Endothelial cell of umbilical vein (primary cell): ENCODE measurements around the gene ARFGEF3. TPM values are rescaled to one million over a fixed set of nuclear protein-coding genes. Genes with fewer than 3 reads are reported as not detected.

Experiments
- BruUV-seq: library from RNA; stranded (reverse); fragments of 400-500 nt; replicated peaks from 2 replicates; lab custom pipeline; 2021; lab: Mats Ljungman, UMichigan
- CTCF ChIA-PET: fragments of 300-600, 350-600 bp; sonication (Branson Sonifier 250); formaldehyde crosslinking; loops from one replicate; lab custom pipeline; 2021; ENCODE audit warnings: antibody characterized with exemption, inconsistent platforms; lab: Charles Lee
- POLR2A ChIA-PET: fragments of 300-600, 350-600 bp; sonication (Branson Sonifier 250); formaldehyde crosslinking; loops from one replicate; lab custom pipeline; 2021; ENCODE audit warnings: antibody characterized with exemption, inconsistent platforms; lab: Charles Lee
- DNase-seq: peaks from one replicate; pipeline ENCODE4 v3.0.0-alpha.2; 2011; ENCODE audit warnings: low read depth, low spot score
- FAIRE-seq: peaks from 2 replicates; lab custom pipeline; 2011; peaks lifted over from hg19 to GRCh38; lab: Jason Lieb, UNC
- H2AFZ ChIP-seq: 2 replicates; pipeline ENCODE4 v1.6.0; 2012; ENCODE audit warnings: low read depth, low read length, control low read depth, inconsistent platforms
- H3K27ac ChIP-seq: 2 replicates; pipeline ENCODE4 v1.5.1; 2011; ENCODE audit warnings: low read depth, mild to moderate bottlenecking, control low read depth, low read length, moderate library complexity; ENCODE audit not compliant: insufficient read depth
- H3K27me3 ChIP-seq, 2 experiments: 2 replicates each; pipeline versions ENCODE4 v1.6.0 to v1.6.1; 2011; ENCODE audit warnings: low read length in 2 of 2, mixed read lengths in 1 of 2; ENCODE audit not compliant: control insufficient read depth in 2 of 2, insufficient read depth in 2 of 2
- H3K36me3 ChIP-seq, 2 experiments: 2 replicates in 1 of 2; 3 replicates in 1 of 2; pipeline ENCODE4 v1.5.1; 2011; ENCODE audit warnings: low read length in 2 of 2, mild to moderate bottlenecking in 1 of 2, moderate library complexity in 1 of 2; ENCODE audit not compliant: control insufficient read depth in 2 of 2, insufficient read depth in 2 of 2; ENCODE audit errors: extremely low read depth in 1 of 2
- H3K4me1 ChIP-seq: 3 replicates; pipeline ENCODE4 v1.5.1; 2011; ENCODE audit warnings: mild to moderate bottlenecking, low read length; ENCODE audit not compliant: control insufficient read depth, insufficient read depth; ENCODE audit errors: extremely low read depth
- H3K4me2 ChIP-seq: 2 replicates; pipeline ENCODE4 v1.6.1; 2011; ENCODE audit warnings: low read length, control low read depth, mixed read lengths; ENCODE audit not compliant: insufficient read depth
- H3K4me3 ChIP-seq, 3 experiments: fragments of 200-600 bp in 1 of 3; sonication (generic), shearing (Covaris generic) in 1 of 3; replicated peaks in 1 of 3; 2 replicates each; pipeline ENCODE4 v1.5.1; 2011 to 2016; ENCODE audit warnings: control low read depth in 3 of 3, low read length in 3 of 3, mild to moderate bottlenecking in 2 of 3, inconsistent platforms in 1 of 3, low read depth in 1 of 3, moderate library complexity in 1 of 3; ENCODE audit not compliant: insufficient read depth in 1 of 3
- H3K79me2 ChIP-seq: 2 replicates; pipeline ENCODE4 v1.6.0; 2012; ENCODE audit warnings: low read length, inconsistent platforms; ENCODE audit not compliant: control insufficient read depth, insufficient read depth
- H3K9ac ChIP-seq: replicated peaks from 2 replicates; pipeline ENCODE3; 2011; ENCODE audit warnings: low read length, control low read depth; ENCODE audit not compliant: insufficient read depth; ENCODE audit errors: extremely low read depth
- H3K9me1 ChIP-seq: replicated peaks from 3 replicates; pipeline ENCODE4 v1.6.0; 2011; ENCODE audit warnings: mild to moderate bottlenecking, low read length; ENCODE audit not compliant: control insufficient read depth, insufficient read depth; ENCODE audit errors: extremely low read depth
- H3K9me3 ChIP-seq: replicated peaks from 2 replicates; pipeline ENCODE4 v1.5.1; 2012; ENCODE audit warnings: low read length, inconsistent platforms; ENCODE audit not compliant: control insufficient read depth, insufficient read depth
- H4K20me1 ChIP-seq: replicated peaks from 2 replicates; pipeline ENCODE3; 2011; ENCODE audit warnings: mild to moderate bottlenecking, low read length; ENCODE audit not compliant: control insufficient read depth, insufficient read depth; ENCODE audit errors: extremely low read depth
- CTCF ChIP-seq, 2 donors: IDR thresholded peaks; 1 replicate in 1 of 2; 2 replicates in 1 of 2; pipeline ENCODE4 v1.5.1; 2011; ENCODE audit warnings: low read length in 2 of 2, mild to moderate bottlenecking in 2 of 2, moderate library complexity in 2 of 2, control low read depth in 1 of 2, inconsistent platforms in 1 of 2, low read depth in 1 of 2; ENCODE audit not compliant: insufficient read depth in 1 of 2; ENCODE audit errors: extremely low read depth in 1 of 2
- EZH2 ChIP-seq: IDR thresholded peaks from 2 replicates; pipeline ENCODE4 v1.6.1; 2012; ENCODE audit warnings: borderline replicate concordance, low read depth, mild to moderate bottlenecking, moderate library complexity, low read length, inconsistent platforms; ENCODE audit not compliant: severe bottlenecking
- FOS ChIP-seq: IDR thresholded peaks from 2 replicates; pipeline ENCODE4 v1.6.1; 2011; ENCODE audit warnings: mild to moderate bottlenecking, low read length, moderate library complexity, borderline replicate concordance; ENCODE audit not compliant: insufficient read depth
- GATA2 ChIP-seq: IDR thresholded peaks from 2 replicates; pipeline ENCODE4 v1.7.0; 2011; ENCODE audit warnings: low read depth, mild to moderate bottlenecking, moderate library complexity, mixed read lengths, low read length; ENCODE audit not compliant: insufficient read length, insufficient read depth
- JUN ChIP-seq: IDR thresholded peaks from 2 replicates; pipeline ENCODE4 v1.6.1; 2011; ENCODE audit warnings: borderline replicate concordance, low read depth; ENCODE audit not compliant: insufficient read length, insufficient read depth
- MYC ChIP-seq: IDR thresholded peaks from one replicate; pipeline ENCODE4 v1.6.1; 2011; ENCODE audit warnings: mild to moderate bottlenecking, low read depth, low read length
- POLR2A ChIP-seq: IDR thresholded peaks from 2 replicates; pipeline ENCODE4 v1.6.1; 2012; ENCODE audit warnings: low read depth, mild to moderate bottlenecking, control low read depth, low read length
- POLR2AphosphoS5 ChIP-seq: IDR thresholded peaks from 2 replicates; pipeline ENCODE4 v1.6.1; 2012; ENCODE audit warnings: low read depth, mild to moderate bottlenecking, control low read depth, low read length, moderate library complexity; ENCODE audit not compliant: insufficient read depth
- dilution Hi-C: fragments of 300-500 bp; cut with MboI; formaldehyde crosslinking; loops from one replicate; pipeline ENCODE4 v1.15.0; 2019; ENCODE audit warnings: low sequenced_read_pairs; ENCODE audit not compliant: extremely low pct_ligation_motif_present
- intact Hi-C: fragments of 100-400 bp; cut with micrococcal nuclease; formaldehyde crosslinking; loops from one replicate; pipeline ENCODE4 v1.10.0; 2022
- polyA plus RNA-seq, 4 experiments: library from polyadenylated mRNA; depleted of rRNA in 3 of 4; stranded (reverse) in 3 of 4; unstranded in 1 of 4; fragments of >200 nt; gene quantifications; 2 replicates each; pipeline versions ENCODE4 v1.2.1 to v1.2.3, GENCODE V29; 2011 to 2012; ENCODE audit warnings: missing spikeins in 1 of 4
- total RNA-seq: library from RNA; stranded (reverse); gene quantifications from 2 replicates; pipeline ENCODE4 v1.2.3, GENCODE V29; 2021
- TF ChIP-seq, protein P1 (sequence below): IDR thresholded peaks from 2 replicates; pipeline ENCODE4 v1.6.1; 2011; ENCODE audit not compliant: insufficient read depth, insufficient read length

The ARFGEF3 gene
- total and polyA plus RNA-seq, 2 donors (not counting 3 experiments of a cell fraction or from before 2014, with no cell fraction given), result 1.3 to 7.3 TPM

- DNase-seq, result no peak
- POLR2A ChIA-PET, result no interaction called here
- FAIRE-seq, result no peak
- H3K9me3 ChIP-seq, result no peaks in the 10 kb centered on the region
- H3K4me1 ChIP-seq, result peaks cover 5% of the 10 kb centered on the region
- H3K79me2 ChIP-seq, result no peaks in the 10 kb centered on the region
- no peak overlapping the region for H3K4me3 ChIP-seq
- no peaks in the 10 kb centered on the region for H4K20me1 ChIP-seq
- H3K9ac ChIP-seq, result no peak overlapping the region
- no TSS peak for BruUV-seq
- CTCF ChIA-PET, result interaction anchor here (2.2 kb wide), 1 partner anchor 9 kb away, joined by 7 read pairs; no protein-coding TSS in a partner anchor
- TF ChIP-seq EZH2, result no peak
- TF ChIP-seq MYC, result no peak
- no peak overlapping the region for H3K4me2 ChIP-seq
- H3K9me1 ChIP-seq, result no peaks in the 10 kb centered on the region
- no peak overlapping the region for H3K27ac ChIP-seq
- no peak overlapping the region for H2AFZ ChIP-seq
- no peaks in the 10 kb centered on the region for H3K36me3 ChIP-seq
- H3K27me3 ChIP-seq, result no peaks in the 10 kb centered on the region
- dilution Hi-C loops (no loop called here), intact Hi-C loops (no loop called here)
Measured at GRCh38 chr6:138292482-138292881, 130.7 kb downstream of the ARFGEF3 start.

- H3K4me1 ChIP-seq, result peaks cover 3% of the 10 kb centered on the region
- no TSS peak for BruUV-seq
- no peaks in the 10 kb centered on the region for H3K27me3 ChIP-seq
- no peaks in the 10 kb centered on the region for H3K9me3 ChIP-seq
- H4K20me1 ChIP-seq, result no peaks in the 10 kb centered on the region
- DNase-seq, result peak; percentile 35
- no peaks in the 10 kb centered on the region for H3K79me2 ChIP-seq
- no peak overlapping the region for H2AFZ ChIP-seq
- intact Hi-C loops, result no loop called here
- TF ChIP-seq EZH2 (no peak), GATA2 (no peak), MYC (no peak), FOS (no peak), POLR2A (no peak), POLR2AphosphoS5 (no peak), CTCF (IDR thresholded peaks at IDR 0.05; ENCODE audit: extremely low read depth in 1 of 2, insufficient read depth in 1 of 2, low read depth in 1 of 2, low read length in 2 of 2) (no peak), JUN (no peak)
- TF ChIP-seq, protein P1, sequence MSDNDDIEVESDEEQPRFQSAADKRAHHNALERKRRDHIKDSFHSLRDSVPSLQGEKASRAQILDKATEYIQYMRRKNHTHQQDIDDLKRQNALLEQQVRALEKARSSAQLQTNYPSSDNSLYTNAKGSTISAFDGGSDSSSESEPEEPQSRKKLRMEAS, result no peak
- no peak overlapping the region for H3K4me3 ChIP-seq
- POLR2A ChIA-PET, result no interaction called here
- peak; percentile 62 for FAIRE-seq
- no peak overlapping the region for H3K9ac ChIP-seq
- dilution Hi-C loops, result no loop called here
- no peak overlapping the region for H3K4me2 ChIP-seq
- CTCF ChIA-PET, result interaction anchor here (1.2 to 1.4 kb wide), 2 partner anchors 9 to 72 kb away, joined by 3 read pairs; no protein-coding TSS in a partner anchor
- no peaks in the 10 kb centered on the region for H3K9me1 ChIP-seq
- no peaks in the 10 kb centered on the region for H3K36me3 ChIP-seq
- H3K27ac ChIP-seq, result no peak overlapping the region
Measured at GRCh38 chr6:138293428-138294395, 132.0 kb downstream of the ARFGEF3 start.
